NCI-H82 treated with DMSO at 0.1 percent for 48 hours (cell line): ENCODE data around the gene CORO7.

Experiments
- DNase-seq: peaks from one replicate; lab custom pipeline; 2025; ENCODE audit not compliant: unreplicated experiment; lab: John Stamatoyannopoulos, UW

Gene CORO7

DNA sequence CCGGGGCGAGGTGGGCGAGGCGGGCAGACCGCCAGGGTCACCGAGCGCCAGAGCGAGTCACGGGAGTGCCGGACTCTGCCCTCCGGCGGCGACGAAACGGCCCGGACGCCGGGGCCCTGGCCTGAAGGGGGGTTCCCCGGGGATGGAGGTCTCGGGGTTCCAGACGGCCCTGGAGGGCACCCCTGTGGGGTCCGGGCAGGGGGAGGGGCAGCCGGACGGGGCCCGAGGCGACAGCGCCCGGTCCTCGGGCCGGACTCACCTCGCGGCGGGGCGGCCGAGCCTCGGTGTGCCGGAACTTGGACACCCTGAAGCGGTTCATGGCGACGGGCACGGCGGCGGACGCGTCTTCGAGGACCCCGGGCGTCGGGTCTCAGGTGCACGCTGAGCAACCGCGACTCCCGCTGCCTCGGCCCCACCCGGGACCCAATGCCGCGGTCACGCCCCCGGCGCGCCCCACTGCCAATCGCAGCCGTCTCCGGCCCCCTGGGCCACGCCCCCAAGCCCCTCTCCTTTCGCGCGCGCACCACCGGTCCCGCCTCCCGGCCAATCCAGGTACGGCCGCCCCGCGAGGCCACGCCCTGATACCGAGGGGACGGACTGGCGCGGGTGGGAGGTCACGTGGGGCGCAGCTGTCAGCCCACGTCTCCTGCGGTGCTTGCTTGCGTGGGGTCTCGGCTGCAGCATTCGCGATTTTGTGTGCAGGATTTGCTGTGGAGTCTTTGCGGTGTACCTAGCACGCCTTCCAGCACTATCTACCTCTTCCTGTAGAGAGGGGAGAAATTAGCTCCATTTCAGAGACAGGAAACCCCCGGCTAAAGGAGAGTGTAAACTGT lies at the start of gene CORO7:
Gene CORO7, minus strand, starts transcription at position 397 of the 833 bp plus-strand sequence. Its CDS starts 78 bp downstream, at position 319.
- DNase-seq = peak; percentile 77

DNA sequence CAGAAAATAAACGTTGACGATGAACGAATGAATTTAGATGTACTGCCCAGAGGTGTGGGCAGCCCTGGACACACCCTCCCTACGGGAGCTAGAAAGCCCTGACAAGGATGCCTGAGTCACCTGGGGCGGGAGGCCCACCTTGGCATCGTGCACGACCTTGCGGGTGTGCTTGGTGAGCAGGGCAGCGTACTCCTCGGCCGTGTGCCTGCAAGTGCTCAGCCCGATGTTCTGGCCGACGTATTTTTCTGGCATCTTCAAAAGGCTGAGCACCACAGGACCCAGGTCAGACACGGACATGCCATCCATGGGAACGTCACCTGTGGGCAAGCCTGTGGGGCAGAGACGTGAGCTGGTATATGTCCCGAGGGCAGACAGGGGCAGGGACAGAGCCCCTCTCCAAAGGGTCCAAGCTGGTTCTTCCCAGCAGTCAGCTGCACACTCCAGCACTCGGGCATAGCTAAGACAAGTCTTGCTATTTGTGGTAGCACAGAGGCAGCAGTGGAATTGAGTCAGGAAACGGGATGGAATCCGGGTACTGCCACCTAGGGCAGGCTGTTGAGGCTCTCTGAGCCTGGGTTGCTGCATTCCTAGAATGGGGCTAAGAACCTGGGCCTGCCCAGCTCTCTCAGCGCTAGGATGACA lies 47.2 kb upstream of the CORO7 start:
- no peak for DNase-seq

DNA sequence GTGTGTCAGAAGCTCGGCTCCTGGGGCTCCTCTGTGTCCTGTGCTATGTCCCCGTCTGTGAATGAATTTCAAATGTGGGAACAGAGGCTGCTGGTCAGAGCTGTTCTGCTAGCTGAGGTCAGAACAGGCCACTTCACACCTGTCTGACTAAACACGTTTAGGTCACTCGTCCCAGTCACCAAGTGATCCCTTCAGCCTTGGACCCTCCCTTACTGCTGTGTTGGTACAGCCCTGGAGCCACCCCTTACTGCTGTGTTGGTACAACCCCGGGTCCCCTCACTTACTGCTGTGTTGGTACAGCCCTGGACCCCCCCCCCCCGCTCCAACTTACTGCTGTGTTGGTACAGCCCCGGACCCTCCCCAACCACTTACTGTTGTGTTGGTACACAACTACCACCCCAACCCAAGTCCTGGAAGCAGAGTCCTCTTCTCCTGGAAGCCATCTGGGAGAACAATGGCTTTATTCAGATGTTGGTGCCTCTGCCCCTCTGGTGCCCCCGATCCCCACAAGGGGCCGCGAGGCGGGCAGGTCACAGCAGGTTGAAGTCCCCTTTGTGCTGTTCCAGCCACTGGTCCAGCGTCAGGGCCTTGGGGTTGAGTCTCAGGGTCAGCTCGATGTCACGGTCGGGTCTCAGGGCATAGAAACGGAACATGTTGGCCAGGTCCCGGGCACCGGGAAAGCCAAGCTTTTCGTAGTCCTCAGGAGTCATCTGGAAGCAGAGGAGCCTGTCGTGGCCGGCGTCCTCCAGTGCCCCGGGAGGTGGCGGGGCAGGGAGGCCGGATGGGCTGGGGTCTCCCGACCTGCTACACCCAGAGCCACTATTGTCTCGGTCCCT lies 45.1 kb upstream of the CORO7 start:
- DNase-seq = peak; percentile 52

DNA sequence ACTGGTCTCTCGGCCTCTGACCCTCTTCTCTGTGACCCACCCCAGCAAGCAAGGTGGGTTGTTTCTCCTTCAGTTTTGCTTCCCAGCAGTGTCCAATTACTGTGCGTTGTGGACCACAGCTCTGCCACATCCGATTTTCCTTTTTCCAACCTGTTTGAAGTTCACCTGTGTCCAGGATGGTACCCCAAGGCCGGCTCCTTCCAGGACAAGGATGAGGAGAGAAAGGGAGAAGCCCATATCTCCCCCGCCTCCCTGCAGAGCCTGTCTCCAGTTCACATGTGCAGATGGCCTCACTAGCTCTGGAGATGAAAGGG lies 44.5 kb upstream of the CORO7 start:
- DNase-seq = no peak

DNA sequence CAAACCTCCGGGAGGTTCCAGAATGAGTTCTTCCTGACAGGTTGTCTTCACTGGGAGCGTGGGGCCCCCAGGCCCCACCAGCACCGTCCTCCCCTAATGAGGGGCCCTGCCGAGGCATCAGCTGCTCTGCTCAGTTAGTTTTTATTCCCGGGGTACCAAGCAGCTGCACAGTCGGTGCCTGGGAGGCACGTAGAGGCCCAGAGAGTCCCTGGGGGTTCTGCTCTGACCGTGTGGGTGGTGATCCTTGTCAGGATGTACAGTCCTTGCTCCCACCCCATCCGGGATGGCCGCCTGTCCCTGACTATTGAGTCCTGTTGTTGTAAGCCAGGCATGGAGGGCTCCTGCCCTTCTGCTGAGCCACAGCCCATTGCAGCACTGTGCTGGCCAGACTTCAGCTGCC lies 39.6 kb upstream of the CORO7 start:
- DNase-seq = no peak

DNA sequence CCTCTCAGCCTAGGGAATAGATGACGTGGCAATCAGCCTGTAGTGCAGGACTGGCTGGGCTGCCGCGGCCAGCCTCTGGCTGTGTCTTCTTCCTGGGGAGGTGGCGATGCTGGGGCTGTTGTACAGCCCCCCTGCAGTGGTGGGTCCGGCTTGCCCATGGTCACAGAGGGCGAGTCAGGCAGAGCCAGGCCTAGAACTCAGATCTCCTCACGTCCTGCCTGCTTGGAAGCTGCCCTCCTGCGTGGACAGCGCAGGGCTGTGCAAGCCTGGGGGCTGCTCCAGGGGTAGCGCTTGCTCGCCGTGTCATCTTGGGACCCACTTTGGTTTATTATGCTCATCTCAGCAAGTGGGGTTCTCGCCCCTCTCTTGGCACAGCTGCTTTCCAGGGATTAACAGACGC lies 38.7 kb upstream of the CORO7 start:
- DNase-seq = no peak

DNA sequence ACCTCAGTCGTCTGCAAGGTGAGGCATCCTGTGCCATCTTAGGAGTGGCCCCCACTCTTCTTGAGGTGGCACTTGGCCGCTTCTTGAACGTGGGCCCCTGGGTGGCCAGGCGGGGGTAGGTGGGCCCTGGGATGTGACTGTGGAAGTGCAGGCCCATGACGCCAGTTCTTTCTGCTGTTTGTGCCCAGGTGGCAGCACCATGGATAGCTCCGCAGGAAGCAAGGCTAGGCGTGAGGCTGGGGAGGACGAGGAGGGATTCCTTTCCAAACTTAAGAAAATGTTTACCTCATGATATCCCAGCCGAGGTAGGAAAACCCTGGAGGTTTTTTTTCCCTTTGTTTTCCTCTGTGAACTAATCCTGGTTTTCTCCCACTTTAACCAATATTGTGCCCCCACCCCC lies 38.2 kb upstream of the CORO7 start:
- DNase-seq = no peak

DNA sequence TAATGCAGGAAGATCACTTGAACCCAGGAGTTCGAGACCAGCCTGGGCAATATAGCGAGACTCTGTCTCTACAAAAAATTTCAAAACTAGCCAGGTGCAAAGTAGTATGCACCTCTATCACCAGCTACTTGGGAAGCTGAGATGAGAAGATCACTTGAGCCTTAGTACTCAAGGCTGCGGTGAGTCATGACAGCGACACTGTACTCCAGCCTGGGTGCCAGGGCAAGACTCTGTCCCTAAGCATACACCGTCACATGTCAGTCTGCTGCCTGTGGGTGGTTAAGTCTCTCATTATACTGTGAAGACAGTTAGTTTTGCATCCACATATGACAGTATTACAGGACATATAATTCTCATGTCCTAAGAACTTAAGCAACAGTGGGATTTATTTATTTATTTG lies 36.3 kb upstream of the CORO7 start:
- no peak for DNase-seq

DNA sequence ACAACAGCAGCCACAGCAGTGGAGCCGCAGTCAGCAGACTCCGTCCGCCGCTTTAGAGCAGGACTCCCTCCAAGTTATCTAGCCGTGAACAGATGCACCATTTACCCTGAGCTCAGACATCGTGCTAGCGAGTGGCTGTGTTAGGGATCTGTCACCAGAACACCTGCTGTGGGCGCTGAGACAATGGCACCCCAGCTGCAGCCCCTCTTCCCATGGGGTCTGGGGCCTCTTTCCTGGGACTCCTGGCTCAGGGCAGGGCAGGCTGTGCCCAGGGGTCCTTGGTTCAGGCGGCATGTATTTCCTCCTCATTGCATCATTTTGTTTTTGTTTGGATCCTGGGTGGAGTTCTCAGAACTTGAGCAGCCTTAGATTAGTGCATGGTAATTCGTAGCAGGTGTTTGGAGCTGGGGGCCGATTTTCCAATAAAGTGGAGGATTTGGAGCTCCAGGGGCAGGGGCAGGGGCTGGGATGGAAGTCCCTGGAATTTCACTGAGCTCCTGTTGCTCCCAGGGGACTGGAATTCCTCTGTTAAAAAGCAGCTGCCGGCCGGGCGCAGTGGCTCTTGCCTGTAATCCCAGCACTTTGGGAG lies 34.6 kb upstream of the CORO7 start:
- no peak for DNase-seq

DNA sequence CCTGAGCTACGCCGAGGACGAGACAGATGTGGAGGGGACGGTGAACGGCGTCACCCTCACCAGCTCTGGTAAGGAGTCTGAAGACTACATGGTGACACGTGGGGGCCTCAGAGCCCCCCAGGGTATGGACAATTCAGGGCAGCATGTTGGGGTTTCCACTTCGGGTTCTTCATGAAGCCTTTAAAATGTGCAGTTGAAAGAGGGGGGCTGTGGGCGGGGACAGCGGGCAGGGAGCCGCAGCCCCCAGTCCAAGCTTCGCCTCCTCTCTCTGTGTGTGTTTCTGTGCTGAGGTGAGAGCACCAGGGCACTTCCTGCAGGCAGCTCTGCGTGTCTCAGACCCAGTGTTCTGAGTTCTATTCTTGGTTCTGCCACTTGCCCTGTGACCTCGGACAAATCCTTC lies 34.0 kb upstream of the CORO7 start:
- no peak for DNase-seq

DNA sequence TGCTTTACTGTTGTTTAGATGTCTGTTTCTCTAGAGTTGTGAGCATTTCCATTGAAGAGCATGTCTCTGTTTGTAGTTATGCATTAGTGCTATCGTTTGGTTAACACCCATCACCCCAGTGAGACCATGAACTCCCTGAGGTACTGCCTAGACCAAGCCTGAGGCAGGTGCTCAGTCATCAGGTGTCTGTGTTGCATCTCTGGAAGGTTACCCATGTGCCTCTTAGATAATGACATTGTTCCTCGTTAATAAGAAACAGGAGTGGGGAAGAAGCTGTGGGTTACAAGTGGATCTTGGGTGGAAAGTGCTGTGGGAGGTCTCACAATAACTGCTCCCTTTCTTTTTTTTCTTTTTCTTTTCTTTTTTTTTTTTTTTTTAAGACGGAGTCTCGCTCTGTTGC lies 27.6 kb upstream of the CORO7 start:
- DNase-seq = no peak

DNA sequence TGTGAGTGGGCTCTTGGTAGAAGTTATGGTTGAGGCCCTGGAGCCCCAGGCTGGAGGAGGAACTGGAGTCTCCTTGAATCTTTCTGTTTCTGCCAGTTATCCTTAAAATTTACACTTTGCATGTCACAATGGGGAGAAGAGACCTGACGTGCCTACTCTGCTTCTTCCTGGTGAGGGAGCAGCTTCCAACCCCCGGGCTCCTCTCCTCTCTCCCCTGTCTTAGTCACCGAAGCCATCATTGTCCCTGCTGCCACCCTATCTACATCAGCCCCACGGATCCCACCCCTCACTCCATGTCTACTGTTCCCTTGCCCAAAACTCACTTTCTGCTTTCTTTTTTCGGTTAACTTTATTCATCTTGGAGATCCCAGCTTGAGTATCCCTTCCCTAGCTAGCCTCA lies 26.9 kb upstream of the CORO7 start:
- no peak for DNase-seq

DNA sequence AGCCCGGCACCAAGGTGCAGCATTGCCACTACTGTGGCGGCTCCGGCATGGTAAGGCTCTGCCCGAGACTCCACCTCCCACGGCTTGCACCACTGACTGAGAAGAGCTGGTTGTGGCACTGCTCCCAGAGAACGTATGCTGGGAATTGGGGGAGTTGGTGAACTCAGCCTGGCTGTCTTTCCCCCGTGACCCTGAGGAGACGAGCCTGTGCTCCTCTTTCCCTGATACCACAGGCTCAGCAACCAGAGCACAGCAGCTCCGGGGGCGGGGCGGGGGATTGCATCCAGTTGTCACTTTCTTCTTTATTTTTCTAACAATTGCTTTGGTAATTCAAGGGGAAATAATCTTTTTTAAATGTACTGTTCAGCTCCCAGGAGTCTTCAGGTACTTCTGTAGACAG lies 26.0 kb upstream of the CORO7 start:
- no peak for DNase-seq

DNA sequence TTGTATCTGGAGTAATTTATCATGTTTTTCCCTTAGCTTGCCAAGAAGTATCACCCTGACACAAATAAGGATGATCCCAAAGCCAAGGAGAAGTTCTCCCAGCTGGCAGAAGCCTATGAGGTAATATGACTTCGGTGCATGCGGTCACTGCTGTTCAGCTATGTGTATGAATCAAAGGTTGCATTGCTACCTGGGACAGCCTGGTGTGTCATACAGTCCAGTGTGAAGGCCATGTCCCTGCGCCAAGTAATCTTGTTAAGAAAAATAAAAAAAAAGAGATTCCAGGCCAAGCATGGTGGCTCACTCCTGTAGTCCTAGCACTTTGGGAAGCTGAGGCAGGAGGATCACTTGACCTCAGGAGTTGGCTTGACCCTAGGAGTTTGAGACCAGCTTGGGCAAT lies 21.0 kb upstream of the CORO7 start:
- DNase-seq = no peak

DNA sequence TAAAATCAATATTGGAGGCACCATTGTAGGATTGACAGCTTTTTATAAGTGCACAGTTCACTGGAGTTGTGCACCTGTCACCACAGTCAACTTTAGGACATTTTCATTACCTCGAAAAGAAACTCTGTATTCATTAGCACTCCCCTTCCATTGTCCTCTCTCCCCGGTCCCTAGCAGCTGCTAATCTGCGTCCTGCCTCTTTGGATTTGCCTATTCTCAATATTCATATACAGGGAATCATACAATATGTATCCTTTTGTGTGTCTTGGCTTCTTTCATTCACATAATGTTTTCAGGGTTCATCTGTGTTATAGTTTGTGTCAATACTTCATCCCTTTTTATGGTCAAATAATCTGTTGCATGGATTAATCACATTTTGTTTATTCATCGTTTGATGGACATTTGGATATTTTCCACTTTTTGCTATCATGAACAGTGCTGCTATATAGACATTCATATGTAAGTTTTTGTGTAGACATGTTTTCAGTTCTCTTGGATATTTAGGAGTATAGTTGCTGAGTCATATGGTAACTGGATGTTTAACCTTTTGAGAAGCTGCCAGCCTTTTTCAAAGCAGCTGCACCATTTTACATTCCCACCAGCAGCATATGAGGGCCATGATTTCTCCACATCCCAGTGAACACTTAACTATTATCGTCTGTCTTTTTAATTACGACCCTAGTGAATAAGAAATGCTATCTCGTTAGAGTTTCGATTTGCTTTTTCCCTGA lies 19.1 kb upstream of the CORO7 start:
- no peak for DNase-seq

DNA sequence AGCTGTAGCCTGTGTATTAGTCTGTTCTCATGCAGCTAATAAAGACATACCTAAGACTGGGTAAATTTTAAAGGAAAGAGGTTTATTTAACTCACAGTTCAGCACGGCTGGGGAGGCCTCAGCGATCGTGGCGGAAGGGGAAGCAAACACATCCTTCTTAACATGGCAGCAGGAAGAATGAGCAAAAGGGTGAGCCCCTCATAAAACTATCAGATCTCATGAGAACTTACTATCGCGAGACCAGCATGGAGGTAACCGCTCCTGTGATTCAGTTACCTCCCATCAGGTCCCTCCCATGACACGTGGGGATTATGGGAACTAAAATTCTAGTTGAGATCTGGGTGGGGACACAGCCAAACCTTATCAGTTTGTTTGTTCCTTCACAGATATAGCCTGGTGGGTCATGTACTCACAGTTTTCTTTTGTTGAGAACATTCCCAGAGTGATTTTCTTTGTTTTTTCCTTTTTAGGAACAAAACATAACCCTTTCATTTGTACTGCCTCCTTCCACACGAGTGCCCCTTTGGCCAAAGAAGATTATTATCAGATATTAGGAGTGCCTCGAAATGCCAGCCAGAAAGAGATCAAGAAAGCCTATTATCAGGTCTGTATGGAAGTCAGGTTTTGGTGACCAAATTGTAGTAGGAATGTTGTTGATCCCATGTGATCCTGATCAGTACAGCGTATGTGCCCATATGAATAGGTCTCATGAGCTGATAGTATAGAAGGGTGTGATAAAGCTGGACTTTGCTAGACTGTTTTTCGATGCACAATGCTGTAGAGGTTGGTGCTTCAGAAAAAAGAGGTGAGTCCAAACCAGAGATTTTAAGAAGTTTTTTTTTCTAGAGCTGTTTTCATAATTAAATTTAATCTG lies 17.8 kb upstream of the CORO7 start:
- DNase-seq = no peak

DNA sequence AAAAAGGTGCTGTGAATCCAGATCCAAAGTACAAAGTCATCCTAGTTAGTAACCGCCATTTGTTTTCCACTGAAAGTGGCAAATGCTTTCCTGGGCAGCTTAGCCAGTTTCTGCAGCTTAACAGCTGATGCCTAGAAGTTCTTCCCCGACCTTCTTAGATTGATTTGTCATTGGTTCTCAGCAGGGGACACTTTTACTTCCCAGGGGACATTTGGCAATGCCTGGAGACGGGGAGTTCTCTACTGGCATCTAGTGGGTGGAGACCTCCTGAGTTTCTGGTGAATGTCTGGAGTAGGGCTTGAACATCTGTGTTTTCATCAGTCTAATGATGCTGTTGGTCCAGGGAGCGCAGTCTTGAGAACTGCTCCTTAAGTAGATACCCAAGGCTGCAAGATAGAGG lies 16.8 kb upstream of the CORO7 start:
- no peak for DNase-seq

DNA sequence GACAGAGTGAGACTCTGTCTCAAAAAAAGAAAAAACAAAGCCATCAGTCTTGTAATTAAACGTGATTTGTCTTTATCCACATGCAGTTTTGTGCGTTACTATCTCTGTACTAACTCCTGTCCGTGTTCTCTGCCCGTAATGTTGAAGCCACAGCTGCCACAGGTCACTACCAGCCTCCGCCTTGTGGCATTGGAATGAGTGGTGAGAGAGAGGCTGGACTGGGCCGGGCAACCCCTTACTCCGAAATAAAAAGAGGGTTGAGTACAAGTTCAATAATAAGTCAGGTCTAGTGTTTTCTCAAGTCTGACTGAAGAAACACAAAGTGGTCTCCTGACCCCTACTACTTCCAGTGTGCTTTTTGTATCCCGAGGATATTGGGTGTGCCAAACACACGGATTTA lies 14.6 kb upstream of the CORO7 start:
- DNase-seq = no peak

DNA sequence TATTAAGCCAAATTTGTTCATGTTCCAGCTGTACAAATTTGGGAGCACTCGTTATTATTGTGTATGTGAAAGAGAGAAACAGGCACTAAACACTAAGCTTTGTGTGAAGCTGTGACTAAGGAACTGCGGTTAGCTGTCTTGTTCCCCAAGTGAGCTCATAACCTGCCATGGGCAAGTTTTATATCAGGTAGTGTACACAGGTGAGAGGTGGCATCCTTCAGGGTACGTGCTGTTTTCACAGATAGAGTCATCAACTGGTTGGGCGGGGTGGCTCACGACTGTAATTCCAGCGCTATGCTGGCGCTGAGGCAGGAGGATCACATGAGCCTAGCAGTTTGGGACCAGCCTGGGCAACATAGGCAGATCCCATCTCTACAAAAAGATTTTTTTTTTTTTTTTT lies 12.1 kb upstream of the CORO7 start:
- DNase-seq = no peak
